Tibial nerve (tissue), 4 donors: ENCODE data around the gene CLN6. TPM values are rescaled to one million over a fixed set of nuclear protein-coding genes. Genes with fewer than 3 reads are reported as not detected.

Experiments used
- DNase-seq, 2 donors: peaks; one replicate each; pipeline ENCODE4 v3.0.0-alpha.2; 2019; ENCODE audit warnings: low spot score in 2 of 2
- H3K27ac ChIP-seq, 4 donors: fragments of 200-600 bp; sonication (generic) in 3 of 4; one replicate each; pipeline ENCODE4 v1.5.1; 2017 to 2019; ENCODE audit warnings: mild to moderate bottlenecking in 1 of 4
- H3K27me3 ChIP-seq, 2 donors: fragments of 200-600 bp; sonication (generic) in 1 of 2; one replicate each; pipeline versions ENCODE4 v1.5.1 to v1.6.0; 2017 to 2019
- H3K36me3 ChIP-seq, 3 donors: fragments of 200-600 bp; sonication (generic); one replicate each; pipeline ENCODE4 v1.5.1; 2018 to 2019
- H3K4me1 ChIP-seq, 4 donors: fragments of 200-600 bp; sonication (generic) in 3 of 4; one replicate each; pipeline ENCODE4 v1.5.1; 2017 to 2019
- H3K4me3 ChIP-seq, 4 donors: fragments of 200-600 bp; sonication (generic) in 3 of 4; one replicate each; pipeline ENCODE4 v1.5.1; 2017 to 2019; ENCODE audit warnings: mild to moderate bottlenecking in 1 of 4, moderate library complexity in 1 of 4
- H3K9me3 ChIP-seq, 4 donors: fragments of 200-600 bp; sonication (generic) in 3 of 4; one replicate each; pipeline ENCODE4 v1.5.1; 2017 to 2019
- CTCF ChIP-seq, 5 experiments: fragments of 200-600 bp in 3 of 5; fragments of 450-650 bp in 2 of 5; sonication (generic) in 3 of 5; IDR thresholded peaks; one replicate each; pipeline ENCODE4 v1.5.1; 2016 to 2019; ENCODE audit warnings: antibody characterized with exemption in 5 of 5, mild to moderate bottlenecking in 3 of 5, moderate library complexity in 2 of 5
- EP300 ChIP-seq, 2 donors: sonication (generic); formaldehyde crosslinking; IDR thresholded peaks; one replicate each; pipeline ENCODE4 v1.6.1; 2017; ENCODE audit warnings: antibody characterized with exemption in 2 of 2, mild to moderate bottlenecking in 1 of 2
- POLR2A ChIP-seq, 2 donors: fragments of 450-650 bp; IDR thresholded peaks; one replicate each; pipeline ENCODE4 v1.6.1; 2017; ENCODE audit warnings: antibody characterized with exemption in 2 of 2, mild to moderate bottlenecking in 2 of 2, moderate library complexity in 2 of 2
- WGBS, 2 donors: methylation state at CpG; one replicate each; pipeline ENCODE4 v1.1.5; 2018; 5-methylcytosine and 5-hydroxymethylcytosine counted together
- total RNA-seq, 4 donors: library from RNA; depleted of rRNA; stranded (reverse); fragments of >200 nt; gene quantifications; one replicate each; pipeline ENCODE4 v1.1.0, GENCODE V29; 2016

CLN6 gene
- total RNA-seq, 4 donors from 2014 or later, result 10.0 to 28.8 (median 16.3) TPM

DNA sequence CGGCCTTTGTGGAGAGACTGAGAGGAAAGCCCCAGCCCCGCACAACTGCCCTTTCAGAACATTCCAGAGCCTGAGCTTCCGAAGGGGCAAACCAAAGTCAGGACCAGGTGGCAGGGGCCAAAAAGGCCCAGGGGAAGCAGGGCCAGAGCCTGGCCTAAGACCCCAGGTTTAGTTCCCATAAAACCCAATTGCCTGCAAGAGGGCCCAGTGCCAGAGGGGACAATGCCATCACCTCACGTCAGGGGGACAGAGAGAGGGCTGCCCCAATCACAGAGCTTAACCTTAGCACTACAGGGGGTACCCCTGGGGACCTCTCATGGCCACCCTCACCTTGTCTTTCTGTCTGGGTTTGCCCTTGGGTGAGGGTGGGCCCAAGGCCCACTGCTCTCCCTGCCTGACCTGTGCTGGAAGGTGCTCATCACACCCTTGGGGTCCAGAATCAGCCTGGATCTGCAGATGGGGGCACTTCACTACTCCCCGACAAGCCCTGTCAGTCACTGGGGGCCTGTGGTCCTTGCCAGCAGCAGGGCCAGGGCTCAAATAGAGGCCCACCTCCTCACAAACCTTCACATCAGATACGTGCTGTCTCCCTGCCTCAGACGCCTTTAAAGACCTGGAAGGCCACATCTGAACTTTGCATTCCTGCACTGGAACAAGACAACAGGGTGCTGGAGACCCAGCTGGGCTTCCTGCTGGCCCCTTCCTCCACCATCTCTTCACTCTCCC is 28.2 kb downstream of the CLN6 start:
- DNase-seq, result no peak
- no peak overlapping the region for H3K4me3 ChIP-seq
- WGBS, 2 donors, result 81 to 89% methylated on average over 7 of the region's 7 CpGs
- H3K9me3 ChIP-seq, result no peaks in the 10 kb centered on the region
- H3K4me1 ChIP-seq, result peaks cover 0 to 68% (median 23%) of the 10 kb centered on the region in 4 donors
- peak overlapping the region in 1 of 4 donors; percentile 58 for H3K27ac ChIP-seq
- peaks cover 0 to 7% (median 0%) of the 10 kb centered on the region in 3 donors for H3K36me3 ChIP-seq
- TF ChIP-seq EP300 (IDR thresholded peaks at IDR 0.05) (no peak), CTCF (IDR thresholded peaks at IDR 0.05) (no peak), POLR2A (IDR thresholded peaks at IDR 0.05) (no peak)
- no peaks in the 10 kb centered on the region for H3K27me3 ChIP-seq

- no peaks in the 10 kb centered on the region for H3K27me3 ChIP-seq
- 49 to 54% methylated on average over 15 to 16 of the region's 16 CpGs for WGBS, 2 donors
- peaks cover 0 to 67% (median 21%) of the 10 kb centered on the region in 4 donors for H3K4me1 ChIP-seq
- DNase-seq, result no peak
- peaks cover 0 to 9% (median 0%) of the 10 kb centered on the region in 3 donors for H3K36me3 ChIP-seq
- H3K27ac ChIP-seq, result peak overlapping the region in 3 of 4 donors; percentile 17 to 58 (median 41)
- H3K4me3 ChIP-seq, result no peak overlapping the region
- no peaks in the 10 kb centered on the region for H3K9me3 ChIP-seq
- TF ChIP-seq CTCF (IDR thresholded peaks at IDR 0.05), result no peak
- no peak for TF ChIP-seq POLR2A (IDR thresholded peaks at IDR 0.05)
- no peak for TF ChIP-seq EP300 (IDR thresholded peaks at IDR 0.05)
Observed at GRCh38 chr15:68200016-68200861, 29.3 kb downstream of the CLN6 start.

GRCh38 chr15:68199340-68199739 is 30.2 kb downstream of the CLN6 start:
- TF ChIP-seq CTCF (IDR thresholded peaks at IDR 0.05) (no peak), POLR2A (IDR thresholded peaks at IDR 0.05) (no peak), EP300 (IDR thresholded peaks at IDR 0.05) (no peak)
- H3K27me3 ChIP-seq, result no peaks in the 10 kb centered on the region
- no peak overlapping the region for H3K4me3 ChIP-seq
- peak overlapping the region in 1 of 4 donors; percentile 30 for H3K27ac ChIP-seq
- no peak for DNase-seq
- WGBS, 2 donors, result 48 to 52% methylated on average over 11 of the region's 11 CpGs
- H3K36me3 ChIP-seq, result peaks cover 0 to 9% (median 0%) of the 10 kb centered on the region in 3 donors
- H3K4me1 ChIP-seq, result peaks cover 0 to 66% (median 16%) of the 10 kb centered on the region in 4 donors
- no peaks in the 10 kb centered on the region for H3K9me3 ChIP-seq

GRCh38 chr15:68197661-68198437 is 31.7 kb downstream of the CLN6 start:
- Histone ChIP-seq H3K27ac (no peak overlapping the region), H3K9me3 (no peaks in the 10 kb centered on the region), H3K4me1 (peaks cover 0 to 57% (median 12%) of the 10 kb centered on the region in 4 donors), H3K27me3 (no peaks in the 10 kb centered on the region), H3K4me3 (no peak overlapping the region), H3K36me3 (peaks cover 0 to 17% (median 0%) of the 10 kb centered on the region in 3 donors)
- TF ChIP-seq EP300 (IDR thresholded peaks at IDR 0.05), result no peak
- TF ChIP-seq POLR2A (IDR thresholded peaks at IDR 0.05), result no peak
- no peak for TF ChIP-seq CTCF (IDR thresholded peaks at IDR 0.05)
- WGBS, 2 donors, result 87 to 93% methylated on average over 10 to 11 of the region's 11 CpGs
- no peak for DNase-seq
